ENCODE data around the gene ZMIZ1. TPM values are rescaled to one million over a fixed set of nuclear protein-coding genes. Genes with fewer than 3 reads are reported as not detected.

ZMIZ1 gene
- polyA plus RNA-seq, 3 donors, result 3.3 to 64.6 (median 8.9) TPM

- peaks cover 83% of the 10 kb centered on the region for H3K4me1 Mint-ChIP-seq
- H3K27me3 ChIP-seq (ENCODE audit: control insufficient read depth in 2 of 2, insufficient read depth in 2 of 2, low read length in 2 of 2), result no peaks in the 10 kb centered on the region
- H3K9ac ChIP-seq (ENCODE audit: insufficient read depth, low read length, poor library complexity, severe bottlenecking), result no peak overlapping the region
- no peaks in the 10 kb centered on the region for H3K9me3 ChIP-seq (replicated peaks in 1 of 2; ENCODE audit: control insufficient read depth in 1 of 2, insufficient read depth in 1 of 2, low read length in 2 of 2)
- H3K4me3 ChIP-seq (replicated peaks in 1 of 3; ENCODE audit: low read depth in 2 of 3, low read length in 3 of 3), result no peak overlapping the region
- peaks cover 94% of the 10 kb centered on the region for H3K79me2 ChIP-seq (ENCODE audit: insufficient read depth, low read length)
- peaks cover 99% of the 10 kb centered on the region for H4K20me1 ChIP-seq (ENCODE audit: insufficient read depth, low read length)
- H3K9me3 Mint-ChIP-seq, result no peaks in the 10 kb centered on the region
- no peaks in the 10 kb centered on the region for H3K36me3 ChIP-seq (replicated peaks in 1 of 2; ENCODE audit: control insufficient read depth in 1 of 2, insufficient read depth in 2 of 2, low read length in 2 of 2)
- H3K27me3 Mint-ChIP-seq (ENCODE audit: low read depth in 3 of 3), result peaks cover 0 to 3% (median 0%) of the 10 kb centered on the region in 3 donors
- no peak for TF ChIP-seq CTCF (IDR thresholded peaks at IDR 0.05)
- no peak overlapping the region for H3K4me2 ChIP-seq (replicated peaks; ENCODE audit: extremely low read depth, low read length, poor library complexity, severe bottlenecking)
- H3K27ac Mint-ChIP-seq, result peak overlapping the region in 5 of 7 donors; percentile 46 to 82 (median 58)
- no peak for DNase-seq
- intact Hi-C loops (cut with micrococcal nuclease), result no loop called here
- 91% methylated on average over 6 of the region's 10 CpGs for WGBS (ENCODE audit: insufficient coverage)
- H3K27ac ChIP-seq (ENCODE audit: low read depth in 1 of 2, low read length in 2 of 2), result no peak overlapping the region
- peaks cover 47 to 70% of the 10 kb centered on the region in 2 donors for H3K4me1 ChIP-seq (ENCODE audit: control insufficient read depth in 1 of 2, insufficient read depth in 2 of 2, low read length in 2 of 2)
- H3K4me3 Mint-ChIP-seq, result no peak overlapping the region
- peaks cover 33 to 38% of the 10 kb centered on the region in 2 donors for H3K36me3 Mint-ChIP-seq
- no peak overlapping the region for H2AFZ ChIP-seq (ENCODE audit: insufficient read depth, low read depth, low read length, poor library complexity, severe bottlenecking)
Observed at GRCh38 chr10:79092292-79092896, 23.6 kb downstream of the ZMIZ1 start.

- Mint-ChIP-seq H3K4me1 (peaks cover 77% of the 10 kb centered on the region), H3K9me3 (no peaks in the 10 kb centered on the region), H3K36me3 (peaks cover 40 to 42% of the 10 kb centered on the region in 2 donors), H3K4me3 (peak overlapping the region; percentile 45 to 76), H3K27me3 (ENCODE audit: low read depth in 3 of 3) (peaks cover 0 to 3% (median 0%) of the 10 kb centered on the region in 3 donors), H3K27ac (peak overlapping the region; percentile 33 to 88 (median 81))
- no peak overlapping the region for H2AFZ ChIP-seq (ENCODE audit: insufficient read depth, low read depth, low read length, poor library complexity, severe bottlenecking)
- peak overlapping the region; percentile 5 to 69 for H3K27ac ChIP-seq (ENCODE audit: low read depth in 1 of 2, low read length in 2 of 2)
- TF ChIP-seq CTCF (IDR thresholded peaks at IDR 0.05), result no peak
- H3K9ac ChIP-seq (ENCODE audit: insufficient read depth, low read length, poor library complexity, severe bottlenecking), result peak overlapping the region; percentile 33
- H3K79me2 ChIP-seq (ENCODE audit: insufficient read depth, low read length), result peaks cover 94% of the 10 kb centered on the region
- peaks cover 99% of the 10 kb centered on the region for H4K20me1 ChIP-seq (ENCODE audit: insufficient read depth, low read length)
- H3K4me1 ChIP-seq (ENCODE audit: control insufficient read depth in 1 of 2, insufficient read depth in 2 of 2, low read length in 2 of 2), result peaks cover 39 to 57% of the 10 kb centered on the region in 2 donors
- no peaks in the 10 kb centered on the region for H3K36me3 ChIP-seq (replicated peaks in 1 of 2; ENCODE audit: control insufficient read depth in 1 of 2, insufficient read depth in 2 of 2, low read length in 2 of 2)
- peak overlapping the region; percentile 64 for H3K4me2 ChIP-seq (replicated peaks; ENCODE audit: extremely low read depth, low read length, poor library complexity, severe bottlenecking)
- intact Hi-C loops (cut with micrococcal nuclease), result no loop called here
- peak; percentile 56 to 69 (median 59) for DNase-seq
- no peaks in the 10 kb centered on the region for H3K9me3 ChIP-seq (replicated peaks in 1 of 2; ENCODE audit: control insufficient read depth in 1 of 2, insufficient read depth in 1 of 2, low read length in 2 of 2)
- 1% methylated on average over 20 of the region's 24 CpGs for WGBS (ENCODE audit: insufficient coverage)
- peak overlapping the region in 1 of 3 experiments; percentile 36 for H3K4me3 ChIP-seq (replicated peaks in 1 of 3; ENCODE audit: low read depth in 2 of 3, low read length in 3 of 3)
- H3K27me3 ChIP-seq (ENCODE audit: control insufficient read depth in 2 of 2, insufficient read depth in 2 of 2, low read length in 2 of 2), result no peaks in the 10 kb centered on the region
Observed at GRCh38 chr10:79093658-79094411, 25.1 kb downstream of the ZMIZ1 start.
